ENCODE data around the gene BUB1B.

The BUB1B gene

DNA sequence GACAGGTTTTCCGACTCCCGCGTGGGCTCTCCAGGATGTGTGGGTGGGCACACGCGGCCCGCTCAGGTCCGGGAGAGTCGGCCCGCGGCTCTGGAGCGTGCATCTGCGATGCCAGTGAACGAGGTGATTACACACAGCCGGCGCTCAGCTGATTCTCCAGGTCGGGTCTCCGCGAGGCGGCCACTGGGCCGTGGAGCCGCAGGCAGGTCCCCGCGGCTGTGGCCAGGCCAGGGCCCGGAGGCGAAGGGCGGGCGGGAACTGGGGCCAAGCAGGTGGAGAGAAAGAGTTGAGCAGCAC, 91.2 kb downstream of the BUB1B start:
- no peaks in the 10 kb centered on the region for H3K4me1 ChIP-seq (ENCODE audit: low read length)
- H3K27ac ChIP-seq (ENCODE audit: low read length) = no peak overlapping the region
- H3K79me2 ChIP-seq (ENCODE audit: low read length) = no peaks in the 10 kb centered on the region
- H3F3A ChIP-seq (ENCODE audit: insufficient read depth, low read length) = no peaks in the 10 kb centered on the region
- H3K36me3 ChIP-seq (replicated peaks; ENCODE audit: insufficient read depth, low read length) = no peaks in the 10 kb centered on the region
- H3K9ac ChIP-seq (ENCODE audit: low read length) = peak overlapping the region; percentile 55; the same call in 1 of the 2 replicates
- H2AFZ ChIP-seq (ENCODE audit: low read length) = peak overlapping the region; percentile 62
- TF ChIP-seq EZH2phosphoT487 (IDR thresholded peaks at IDR 0.05; ENCODE audit: low read length) (no peak), EZH2 (optimal IDR thresholded peaks at IDR 0.05; ENCODE audit: low read depth, low read length) (no peak)
- TF ChIP-seq, protein P1, sequence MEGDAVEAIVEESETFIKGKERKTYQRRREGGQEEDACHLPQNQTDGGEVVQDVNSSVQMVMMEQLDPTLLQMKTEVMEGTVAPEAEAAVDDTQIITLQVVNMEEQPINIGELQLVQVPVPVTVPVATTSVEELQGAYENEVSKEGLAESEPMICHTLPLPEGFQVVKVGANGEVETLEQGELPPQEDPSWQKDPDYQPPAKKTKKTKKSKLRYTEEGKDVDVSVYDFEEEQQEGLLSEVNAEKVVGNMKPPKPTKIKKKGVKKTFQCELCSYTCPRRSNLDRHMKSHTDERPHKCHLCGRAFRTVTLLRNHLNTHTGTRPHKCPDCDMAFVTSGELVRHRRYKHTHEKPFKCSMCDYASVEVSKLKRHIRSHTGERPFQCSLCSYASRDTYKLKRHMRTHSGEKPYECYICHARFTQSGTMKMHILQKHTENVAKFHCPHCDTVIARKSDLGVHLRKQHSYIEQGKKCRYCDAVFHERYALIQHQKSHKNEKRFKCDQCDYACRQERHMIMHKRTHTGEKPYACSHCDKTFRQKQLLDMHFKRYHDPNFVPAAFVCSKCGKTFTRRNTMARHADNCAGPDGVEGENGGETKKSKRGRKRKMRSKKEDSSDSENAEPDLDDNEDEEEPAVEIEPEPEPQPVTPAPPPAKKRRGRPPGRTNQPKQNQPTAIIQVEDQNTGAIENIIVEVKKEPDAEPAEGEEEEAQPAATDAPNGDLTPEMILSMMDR (IDR thresholded peaks at IDR 0.05; ENCODE audit: low read length) = no peak
- peak overlapping the region; percentile 71; the same call in 1 of the 2 replicates for H3K4me2 ChIP-seq (ENCODE audit: low read depth, low read length)
- peak overlapping the region; percentile 68; the same call in 1 of the 2 replicates for H3K4me3 ChIP-seq (ENCODE audit: low read length)
- no peaks in the 10 kb centered on the region for H4K20me1 ChIP-seq (ENCODE audit: insufficient read depth, low read length)
- no peaks in the 10 kb centered on the region for H3K9me3 ChIP-seq (replicated peaks; ENCODE audit: insufficient read depth, low read length)
- peaks cover 15% of the 10 kb centered on the region; the same call in 1 of the 2 replicates for H3K27me3 ChIP-seq (replicated peaks; ENCODE audit: insufficient read depth, low read length)
- H3K9me2 ChIP-seq (replicated peaks; ENCODE audit: insufficient read depth, low read length) = no peaks in the 10 kb centered on the region
- no peak for DNase-seq

- H3K27ac ChIP-seq (ENCODE audit: low read length) = no peak overlapping the region
Measured at GRCh38 chr15:40252438-40253166, 91.7 kb downstream of the BUB1B start.

GRCh38 chr15:40253167-40253790, 92.4 kb downstream of the BUB1B start:
- H3K27me3 ChIP-seq (replicated peaks; ENCODE audit: insufficient read depth, low read length) = peaks cover 15% of the 10 kb centered on the region; the same call in 1 of the 2 replicates
- no peaks in the 10 kb centered on the region for H3K9me2 ChIP-seq (replicated peaks; ENCODE audit: insufficient read depth, low read length)
- no peak overlapping the region for H3K27ac ChIP-seq (ENCODE audit: low read length)
- peak overlapping the region; percentile 55; the same call in 1 of the 2 replicates for H3K9ac ChIP-seq (ENCODE audit: low read length)
- no peaks in the 10 kb centered on the region for H3K4me1 ChIP-seq (ENCODE audit: low read length)
- peak overlapping the region; percentile 62 for H2AFZ ChIP-seq (ENCODE audit: low read length)
- H3K79me2 ChIP-seq (ENCODE audit: low read length) = no peaks in the 10 kb centered on the region
- TF ChIP-seq EZH2phosphoT487 (IDR thresholded peaks at IDR 0.05; ENCODE audit: low read length) (no peak), EZH2 (optimal IDR thresholded peaks at IDR 0.05; ENCODE audit: low read depth, low read length) (no peak)
- TF ChIP-seq, protein P1 (IDR thresholded peaks at IDR 0.05; ENCODE audit: low read length) = no peak
- H3K9me3 ChIP-seq (replicated peaks; ENCODE audit: insufficient read depth, low read length) = no peaks in the 10 kb centered on the region
- H3K36me3 ChIP-seq (replicated peaks; ENCODE audit: insufficient read depth, low read length) = no peaks in the 10 kb centered on the region
- H4K20me1 ChIP-seq (ENCODE audit: insufficient read depth, low read length) = no peaks in the 10 kb centered on the region
- DNase-seq = no peak
- peak overlapping the region; percentile 71; the same call in 1 of the 2 replicates for H3K4me2 ChIP-seq (ENCODE audit: low read depth, low read length)
- H3F3A ChIP-seq (ENCODE audit: insufficient read depth, low read length) = no peaks in the 10 kb centered on the region
- peak overlapping the region; percentile 68 for H3K4me3 ChIP-seq (ENCODE audit: low read length)

More at GRCh38 chr15:40252438-40253166, 91.7 kb downstream of the BUB1B start:
- Histone ChIP-seq H3F3A (ENCODE audit: insufficient read depth, low read length) (no peaks in the 10 kb centered on the region), H3K36me3 (replicated peaks; ENCODE audit: insufficient read depth, low read length) (no peaks in the 10 kb centered on the region), H3K9me3 (replicated peaks; ENCODE audit: insufficient read depth, low read length) (no peaks in the 10 kb centered on the region), H3K79me2 (ENCODE audit: low read length) (no peaks in the 10 kb centered on the region), H3K4me3 (ENCODE audit: low read length) (peak overlapping the region; percentile 68), H3K9ac (ENCODE audit: low read length) (peak overlapping the region; percentile 55; the same call in 1 of the 2 replicates), H4K20me1 (ENCODE audit: insufficient read depth, low read length) (no peaks in the 10 kb centered on the region), H3K4me1 (ENCODE audit: low read length) (no peaks in the 10 kb centered on the region), H2AFZ (ENCODE audit: low read length) (peak overlapping the region; percentile 62), H3K27me3 (replicated peaks; ENCODE audit: insufficient read depth, low read length) (peaks cover 15% of the 10 kb centered on the region; the same call in 1 of the 2 replicates), H3K9me2 (replicated peaks; ENCODE audit: insufficient read depth, low read length) (no peaks in the 10 kb centered on the region), H3K4me2 (ENCODE audit: low read depth, low read length) (peak overlapping the region; percentile 71)
- TF ChIP-seq, protein P1 (IDR thresholded peaks at IDR 0.05; ENCODE audit: low read length) = no peak
- TF ChIP-seq EZH2 (optimal IDR thresholded peaks at IDR 0.05; ENCODE audit: low read depth, low read length) (no peak), EZH2phosphoT487 (IDR thresholded peaks at IDR 0.05; ENCODE audit: low read length) (no peak)
- DNase-seq = peak; percentile 29

Measured in MM.1S (cell line).